Activated CD8-positive, alpha-beta memory T cell treated with anti-CD3 and anti-CD28 coated beads, Interleukin-2, amount 50 U/mL, for 24 hours (primary cell): ENCODE results near the gene ABCA4.

Source experiments
- DNase-seq: peaks from one replicate; pipeline ENCODE4 v3.0.0-alpha.2; 2020; ENCODE audit errors: extremely low read depth

ABCA4 gene

GRCh38 chr1:94104776-94105580 is 16.0 kb downstream of the ABCA4 start:
- no peak for DNase-seq

- DNase-seq: no peak
These were observed 16.7 kb downstream of the ABCA4 start for GRCh38 chr1:94104127-94104684.

GRCh38 chr1:94103608-94104007 is 17.3 kb downstream of the ABCA4 start:
- DNase-seq: no peak

- no peak for DNase-seq
These were observed 19.1 kb downstream of the ABCA4 start for GRCh38 chr1:94101613-94102525.

- DNase-seq: no peak
These were observed 19.9 kb downstream of the ABCA4 start for GRCh38 chr1:94100785-94101612.

- no peak for DNase-seq
These were observed 20.7 kb downstream of the ABCA4 start for GRCh38 chr1:94100129-94100784.

- no peak for DNase-seq
These were observed 21.6 kb downstream of the ABCA4 start for GRCh38 chr1:94099303-94099702.

- DNase-seq: no peak
These were observed 22.3 kb downstream of the ABCA4 start for GRCh38 chr1:94098585-94099111.

GRCh38 chr1:94096797-94097549 is 24.0 kb downstream of the ABCA4 start:
- DNase-seq: no peak

- no peak for DNase-seq
These were observed 25.0 kb downstream of the ABCA4 start for GRCh38 chr1:94095744-94096469.

GRCh38 chr1:94095112-94095637 is 25.8 kb downstream of the ABCA4 start:
- no peak for DNase-seq

- no peak for DNase-seq
These were observed 26.4 kb downstream of the ABCA4 start for GRCh38 chr1:94094469-94095111.

GRCh38 chr1:94093996-94094395 is 27.0 kb downstream of the ABCA4 start:
- no peak for DNase-seq

- DNase-seq: no peak
These were observed 27.6 kb downstream of the ABCA4 start for GRCh38 chr1:94093396-94093795.

GRCh38 chr1:94092210-94092613 is 28.7 kb downstream of the ABCA4 start:
- no peak for DNase-seq

- DNase-seq: no peak
These were observed 30.2 kb downstream of the ABCA4 start for GRCh38 chr1:94090761-94091160.

- no peak for DNase-seq
These were observed 33.8 kb downstream of the ABCA4 start for GRCh38 chr1:94087193-94087592.

GRCh38 chr1:94084547-94084946 is 36.4 kb downstream of the ABCA4 start:
- no peak for DNase-seq

GRCh38 chr1:94084085-94084484 is 36.9 kb downstream of the ABCA4 start:
- no peak for DNase-seq
